Lung (tissue), 12 donors: ENCODE measurements around the gene SEC16B. TPM values are rescaled to one million over a fixed set of nuclear protein-coding genes. Genes with fewer than 3 reads are reported as not detected.

Source experiments
- ATAC-seq: fragments of 200-7000 bp; cut with Tn5 transposase; one replicate; pipeline ENCODE4 v1.9.1; 2020; ENCODE audit warnings: moderate number of reproducible peaks; ENCODE audit not compliant: insufficient read depth, low FRiP score
- DNase-seq, 3 donors: peaks; one replicate each; pipeline ENCODE4 v3.0.0-alpha.2; 2013 to 2017
- H3K27ac ChIP-seq, 2 donors: one replicate each; pipeline ENCODE4 v1.5.1; 2013; ENCODE audit warnings: mild to moderate bottlenecking in 2 of 2, moderate library complexity in 2 of 2, control low read depth in 1 of 2, inconsistent platforms in 1 of 2, low read depth in 1 of 2, low read length in 1 of 2
- H3K27me3 ChIP-seq, 3 donors: one replicate each; pipeline ENCODE4 v1.5.1; 2013; ENCODE audit warnings: low read length in 2 of 3; ENCODE audit not compliant: control insufficient read depth in 3 of 3, insufficient read depth in 3 of 3
- H3K36me3 ChIP-seq, 4 donors: one replicate each; pipeline ENCODE4 v1.5.1; 2013; ENCODE audit warnings: low read length in 4 of 4, mild to moderate bottlenecking in 1 of 4, moderate library complexity in 1 of 4; ENCODE audit not compliant: control insufficient read depth in 4 of 4, insufficient read depth in 4 of 4
- H3K4me1 ChIP-seq, 5 donors: one replicate each; pipeline ENCODE4 v1.5.1; 2013; ENCODE audit warnings: low read length in 5 of 5, mild to moderate bottlenecking in 2 of 5, moderate library complexity in 1 of 5; ENCODE audit not compliant: control insufficient read depth in 5 of 5, insufficient read depth in 5 of 5
- H3K4me3 ChIP-seq: one replicate; pipeline ENCODE4 v1.5.1; 2013; ENCODE audit warnings: mild to moderate bottlenecking, control low read depth, moderate library complexity
- H3K9ac ChIP-seq, 2 donors: one replicate each; pipeline ENCODE4 v1.5.1; 2013; ENCODE audit warnings: low read length in 2 of 2, control low read depth in 1 of 2; ENCODE audit not compliant: insufficient read depth in 1 of 2
- H3K9me3 ChIP-seq, 4 donors: one replicate each; pipeline ENCODE4 v1.5.1; 2013; ENCODE audit warnings: low read length in 3 of 4, mild to moderate bottlenecking in 1 of 4, moderate library complexity in 1 of 4; ENCODE audit not compliant: control insufficient read depth in 4 of 4, insufficient read depth in 3 of 4
- CTCF ChIP-seq: IDR thresholded peaks from 2 replicates; pipeline ENCODE4 v1.5.1; 2012; ENCODE audit warnings: mild to moderate bottlenecking; ENCODE audit errors: control extremely low read depth, extremely low read depth
- WGBS, 2 donors: extraction: QIAGEN DNeasy Blood & Tissue Kit; methylation state at CpG; one replicate each; pipeline ENCODE4 v1.1.7; 2013; 5-methylcytosine and 5-hydroxymethylcytosine counted together
- polyA plus RNA-seq, 2 donors: library from polyadenylated mRNA; stranded (reverse); fragments of 200-250 nt; gene quantifications; one replicate each; pipeline ENCODE4 v1.2.1, GENCODE V29; 2013
- total RNA-seq, 2 donors: library from RNA; depleted of rRNA in 1 of 2; stranded (reverse); fragments of >200 nt in 1 of 2; gene quantifications; one replicate each; pipeline ENCODE4 v1.2.1, GENCODE V29; 2014 to 2021
- donor health status: control.
- donor health status: control.
- donor health status: Bipolar disorder and iron deficiency.
- donor health status: healthy.
- donor health status: DM: yes; HTN: yes; CAD: no.

SEC16B gene
- total and polyA plus RNA-seq, 4 donors: 0.74 to 2.6 (median 1.4) TPM

- peaks cover 0 to 2% (median 0%) of the 10 kb centered on the region in 5 donors for H3K4me1 ChIP-seq
- no peak overlapping the region for H3K4me3 ChIP-seq
- no peaks in the 10 kb centered on the region for H3K27me3 ChIP-seq
- peaks cover 0 to 3% (median 0%) of the 10 kb centered on the region in 4 donors for H3K9me3 ChIP-seq
- H3K27ac ChIP-seq: no peak overlapping the region
- ATAC-seq (no peak), DNase-seq (no peak)
- no peak for TF ChIP-seq CTCF
- WGBS, 2 donors: 93 to 95% methylated on average over 1 of the region's 1 CpG
- no peaks in the 10 kb centered on the region for H3K36me3 ChIP-seq
- no peak overlapping the region for H3K9ac ChIP-seq
These were observed 8.7 kb upstream of the SEC16B start for GRCh38 chr1:177978530-177978929.

- DNase-seq: no peak
- no peak for ATAC-seq
- H3K4me3 ChIP-seq: no peak overlapping the region
- no peak for TF ChIP-seq CTCF
- WGBS, 2 donors: 88 to 92% methylated on average over 1 of the region's 1 CpG
- no peaks in the 10 kb centered on the region for H3K36me3 ChIP-seq
- H3K27ac ChIP-seq: no peak overlapping the region
- no peaks in the 10 kb centered on the region for H3K4me1 ChIP-seq
- peaks cover 0 to 3% (median 0%) of the 10 kb centered on the region in 4 donors for H3K9me3 ChIP-seq
- H3K27me3 ChIP-seq: no peaks in the 10 kb centered on the region
- no peak overlapping the region for H3K9ac ChIP-seq
These were observed 7.3 kb upstream of the SEC16B start for GRCh38 chr1:177977141-177977540.

- Histone ChIP-seq H3K9ac (no peak overlapping the region), H3K27me3 (no peaks in the 10 kb centered on the region), H3K36me3 (peaks cover 0 to 2% (median 0%) of the 10 kb centered on the region in 4 donors), H3K9me3 (peaks cover 0 to 3% (median 0%) of the 10 kb centered on the region in 4 donors), H3K27ac (no peak overlapping the region), H3K4me1 (no peaks in the 10 kb centered on the region), H3K4me3 (no peak overlapping the region)
- DNase-seq (no peak), ATAC-seq (no peak)
- no peak for TF ChIP-seq CTCF
These were observed 6.7 kb upstream of the SEC16B start for GRCh38 chr1:177976596-177976995.
